ENCODE results near the gene OPN4.

Gene OPN4

GRCh38 chr10:86665868-86666267 is 11.5 kb downstream of the OPN4 start:
- in situ Hi-C loops (cut with HindIII; ENCODE audit: low pct_ligation_motif_present, low sequenced_read_pairs), result no loop called here
- Histone ChIP-seq H3K27ac (no peak overlapping the region), H3K36me3 (replicated peaks) (no peaks in the 10 kb centered on the region), H3K27me3 (replicated peaks) (no peaks in the 10 kb centered on the region), H3K4me3 (ENCODE audit: low read depth, low read length) (no peak overlapping the region)
- no peak for DNase-seq
- TF ChIP-seq CTCF (IDR thresholded peaks at IDR 0.05; ENCODE audit: low read depth, low read length, missing control alignments), result no peak

GRCh38 chr10:86666538-86666937 is 12.2 kb downstream of the OPN4 start:
- no peaks in the 10 kb centered on the region for H3K27me3 ChIP-seq (replicated peaks)
- no peak for DNase-seq

GRCh38 chr10:86667421-86668181 is 13.3 kb downstream of the OPN4 start:
- DNase-seq, result no peak
- in situ Hi-C loops (cut with HindIII; ENCODE audit: low pct_ligation_motif_present, low sequenced_read_pairs), result no loop called here
- H3K27me3 ChIP-seq (replicated peaks), result no peaks in the 10 kb centered on the region
- no peak for TF ChIP-seq CTCF (IDR thresholded peaks at IDR 0.05; ENCODE audit: low read depth, low read length, missing control alignments)
- no peaks in the 10 kb centered on the region for H3K36me3 ChIP-seq (replicated peaks)
- no peak overlapping the region for H3K4me3 ChIP-seq (ENCODE audit: low read depth, low read length)
- H3K27ac ChIP-seq, result no peak overlapping the region

More at GRCh38 chr10:86666538-86666937, 12.2 kb downstream of the OPN4 start:
- no peak overlapping the region for H3K4me3 ChIP-seq (ENCODE audit: low read depth, low read length)
- in situ Hi-C loops (cut with HindIII; ENCODE audit: low pct_ligation_motif_present, low sequenced_read_pairs), result no loop called here
- TF ChIP-seq CTCF (IDR thresholded peaks at IDR 0.05; ENCODE audit: low read depth, low read length, missing control alignments), result no peak
- H3K36me3 ChIP-seq (replicated peaks), result no peaks in the 10 kb centered on the region
- H3K27ac ChIP-seq, result no peak overlapping the region

GRCh38 chr10:86668297-86669165 is 14.2 kb downstream of the OPN4 start, which contains the start of gene LDB3:
Gene LDB3 (plus strand): TSS chr10:86668511. CDS start chr10:86668692, 181 bp downstream.
- DNase-seq, result peak; percentile 36
- TF ChIP-seq CTCF (IDR thresholded peaks at IDR 0.05; ENCODE audit: low read depth, low read length, missing control alignments), result no peak
- Histone ChIP-seq H3K27ac (no peak within 1 kb of the TSS), H3K27me3 (replicated peaks) (no peaks in the 10 kb centered on the region), H3K4me3 (ENCODE audit: low read depth, low read length) (no peak within 1 kb of the TSS), H3K36me3 (replicated peaks) (no peaks in the 10 kb centered on the region)
- in situ Hi-C loops (cut with HindIII; ENCODE audit: low pct_ligation_motif_present, low sequenced_read_pairs), result no loop called here

GRCh38 chr10:86670290-86670811 is 16.0 kb downstream of the OPN4 start:
- no peak for TF ChIP-seq CTCF (IDR thresholded peaks at IDR 0.05; ENCODE audit: low read depth, low read length, missing control alignments)
- in situ Hi-C loops (cut with HindIII; ENCODE audit: low pct_ligation_motif_present, low sequenced_read_pairs), result no loop called here
- Histone ChIP-seq H3K27me3 (replicated peaks) (no peaks in the 10 kb centered on the region), H3K36me3 (replicated peaks) (no peaks in the 10 kb centered on the region), H3K27ac (no peak overlapping the region), H3K4me3 (ENCODE audit: low read depth, low read length) (no peak overlapping the region)
- DNase-seq, result no peak
